OCI-M1 (cell line): Measurements from ENCODE around the gene FAF1.
"Not testable (repeated sequence)": the region's sequence is repeated elsewhere in the genome, so short reads cannot be mapped to it uniquely, and the experiment has no call there.

Experiments
- DNase-seq: peaks from one replicate; lab custom pipeline; 2025; lab: John Stamatoyannopoulos, UW

Gene FAF1

GRCh38 chr1:50959913-50960844 lies at the start of gene FAF1:
Gene FAF1 (minus strand): TSS chr1:50960267. CDS start chr1:50959811, 456 bp downstream.
- peak; percentile 98 for DNase-seq

GRCh38 chr1:51009381-51009780 lies 49.3 kb upstream of the FAF1 start:
- DNase-seq = no peak

GRCh38 chr1:51005549-51005948 lies 45.5 kb upstream of the FAF1 start:
- not testable (repeated sequence) for DNase-seq

- no peak for DNase-seq
Observed at GRCh38 chr1:51002516-51002915, 42.4 kb upstream of the FAF1 start.

- DNase-seq = no peak
Observed at GRCh38 chr1:51000651-51001050, 40.6 kb upstream of the FAF1 start.

GRCh38 chr1:51000160-51000559 lies 40.1 kb upstream of the FAF1 start:
- no peak for DNase-seq

GRCh38 chr1:50999375-50999774 lies 39.3 kb upstream of the FAF1 start:
- not testable (repeated sequence) for DNase-seq

- DNase-seq = no peak
Observed at GRCh38 chr1:50996083-50996482, 36.0 kb upstream of the FAF1 start.

GRCh38 chr1:50995651-50996050 lies 35.6 kb upstream of the FAF1 start:
- DNase-seq = no peak

- DNase-seq = no peak
Observed at GRCh38 chr1:50994997-50995396, 34.9 kb upstream of the FAF1 start.

- no peak for DNase-seq
Observed at GRCh38 chr1:50993645-50994044, 33.6 kb upstream of the FAF1 start.

GRCh38 chr1:50992532-50993318 lies 32.7 kb upstream of the FAF1 start:
- DNase-seq = no peak

- no peak for DNase-seq
Observed at GRCh38 chr1:50989694-50990093, 29.6 kb upstream of the FAF1 start.

GRCh38 chr1:50986653-50987052 lies 26.6 kb upstream of the FAF1 start:
- no peak for DNase-seq

GRCh38 chr1:50985094-50985493 lies 25.0 kb upstream of the FAF1 start:
- DNase-seq = no peak

GRCh38 chr1:50983219-50983802 lies 23.2 kb upstream of the FAF1 start:
- peak; percentile 23 for DNase-seq

GRCh38 chr1:50982611-50983010 lies 22.5 kb upstream of the FAF1 start:
- no peak for DNase-seq

- DNase-seq = peak; percentile 64
Observed at GRCh38 chr1:50981741-50982140, 21.7 kb upstream of the FAF1 start.

GRCh38 chr1:50980505-50980904 lies 20.4 kb upstream of the FAF1 start:
- no peak for DNase-seq

- peak; percentile 52 for DNase-seq
Observed at GRCh38 chr1:50979937-50980336, 19.9 kb upstream of the FAF1 start.

- DNase-seq = peak; percentile 89
Observed at GRCh38 chr1:50978852-50979781, 19.1 kb upstream of the FAF1 start.
